ACC112 (cell line): Measurements from ENCODE around the gene PRIM2.
A peak's percentile ranks its signal among the peaks of the same experiment; 100 is the strongest.
"Not testable (repeated sequence)": the region's sequence is repeated elsewhere in the genome, so short reads cannot be mapped to it uniquely, and the experiment has no call there.

Experiments used
- H2AFZ ChIP-seq: fragments of 200-600 bp; sonication (generic); one replicate; pipeline ENCODE4 v1.6.0; 2017; ENCODE audit warnings: antibody characterized with exemption, low read length; ENCODE audit not compliant: unreplicated experiment
- H3K27ac ChIP-seq: fragments of 200-600 bp; sonication (generic); 2 replicates; pipeline ENCODE4 v1.5.1; 2014; ENCODE audit warnings: low read depth, mild to moderate bottlenecking, antibody characterized with exemption, low read length, moderate library complexity
- H3K27me3 ChIP-seq: fragments of 200-600 bp; sonication (generic); 2 replicates; pipeline ENCODE4 v1.6.1; 2014; ENCODE audit warnings: mild to moderate bottlenecking, antibody characterized with exemption, low read length, moderate library complexity, mixed read lengths; ENCODE audit not compliant: insufficient read depth
- H3K36me3 ChIP-seq: fragments of 200-600 bp; sonication (generic); 2 replicates; pipeline ENCODE4 v1.6.1; 2016; ENCODE audit warnings: mild to moderate bottlenecking, antibody characterized with exemption, low read length, moderate library complexity, mixed read lengths; ENCODE audit not compliant: insufficient read depth
- H3K4me1 ChIP-seq: fragments of 200-600 bp; sonication (generic); one replicate; pipeline ENCODE4 v1.6.1; 2016; ENCODE audit warnings: low read length, mixed read lengths; ENCODE audit not compliant: insufficient read depth, unreplicated experiment, control insufficient read depth
- H3K4me3 ChIP-seq: fragments of 200-600 bp; sonication (generic); 2 replicates; pipeline ENCODE4 v1.5.1; 2014; ENCODE audit warnings: mild to moderate bottlenecking, low read depth, low read length
- H3K79me2 ChIP-seq: fragments of 200-600 bp; sonication (generic); one replicate; pipeline ENCODE4 v1.6.0; 2016; ENCODE audit warnings: low read length; ENCODE audit not compliant: control insufficient read depth, unreplicated experiment, insufficient read depth

PRIM2 gene, protein sequence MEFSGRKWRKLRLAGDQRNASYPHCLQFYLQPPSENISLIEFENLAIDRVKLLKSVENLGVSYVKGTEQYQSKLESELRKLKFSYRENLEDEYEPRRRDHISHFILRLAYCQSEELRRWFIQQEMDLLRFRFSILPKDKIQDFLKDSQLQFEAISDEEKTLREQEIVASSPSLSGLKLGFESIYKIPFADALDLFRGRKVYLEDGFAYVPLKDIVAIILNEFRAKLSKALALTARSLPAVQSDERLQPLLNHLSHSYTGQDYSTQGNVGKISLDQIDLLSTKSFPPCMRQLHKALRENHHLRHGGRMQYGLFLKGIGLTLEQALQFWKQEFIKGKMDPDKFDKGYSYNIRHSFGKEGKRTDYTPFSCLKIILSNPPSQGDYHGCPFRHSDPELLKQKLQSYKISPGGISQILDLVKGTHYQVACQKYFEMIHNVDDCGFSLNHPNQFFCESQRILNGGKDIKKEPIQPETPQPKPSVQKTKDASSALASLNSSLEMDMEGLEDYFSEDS

DNA sequence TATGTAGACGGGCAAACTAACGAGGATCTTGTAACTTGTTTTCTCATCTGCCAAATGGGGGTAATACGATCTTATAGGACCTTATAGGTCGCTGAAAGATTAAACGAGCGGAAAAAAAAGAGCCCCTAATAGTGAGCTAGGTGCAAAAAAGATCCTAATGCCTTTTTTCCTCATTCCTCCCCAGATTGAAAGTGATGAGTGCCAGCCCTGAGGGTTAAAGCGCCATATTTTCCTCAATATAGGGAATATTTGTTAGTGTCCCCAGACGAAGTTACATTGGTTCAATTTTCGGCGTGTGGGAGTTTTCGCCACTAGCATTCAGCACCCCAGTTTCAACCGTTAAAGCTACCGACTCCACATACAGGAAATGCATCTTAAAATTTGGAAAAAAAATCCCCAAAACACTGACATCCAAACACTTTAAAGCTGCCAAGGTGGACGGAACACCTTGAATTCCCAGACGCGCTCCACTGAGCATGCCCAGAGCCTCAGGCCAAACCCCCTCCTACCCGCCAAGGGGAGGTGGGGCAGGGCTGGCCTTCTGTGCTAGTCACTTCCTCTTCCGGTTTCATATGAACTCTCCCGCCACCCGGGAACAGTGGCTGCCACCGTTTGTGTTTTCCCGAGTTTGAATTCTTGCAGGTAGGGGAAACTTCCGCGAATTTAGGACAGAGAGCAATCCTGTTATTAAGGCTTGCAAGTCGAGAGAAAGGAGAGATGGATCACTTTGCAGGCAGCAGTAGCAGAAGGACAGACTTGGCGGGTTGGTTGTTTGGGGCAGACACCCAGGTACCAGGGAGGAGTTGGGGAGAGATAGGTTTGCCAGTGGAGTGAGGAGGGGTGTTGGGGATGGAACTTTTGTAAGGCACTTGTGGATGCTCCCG lies at the start of gene PRIM2:
Gene PRIM2 (plus strand): TSS at position 571 of the 884 bp plus-strand sequence. CDS start 816 bp downstream, outside the sequence.
- peaks cover 31% of the 10 kb centered on the region for H3K36me3 ChIP-seq
- H2AFZ ChIP-seq = peak within 1 kb of the TSS; percentile 87
- H3K4me1 ChIP-seq = peaks cover 57% of the 10 kb centered on the region
- peak within 1 kb of the TSS; percentile 95 for H3K4me3 ChIP-seq
- no peaks in the 10 kb centered on the region for H3K27me3 ChIP-seq
- peak within 1 kb of the TSS; percentile 45 for H3K27ac ChIP-seq
- H3K79me2 ChIP-seq = peaks cover 40% of the 10 kb centered on the region

DNA sequence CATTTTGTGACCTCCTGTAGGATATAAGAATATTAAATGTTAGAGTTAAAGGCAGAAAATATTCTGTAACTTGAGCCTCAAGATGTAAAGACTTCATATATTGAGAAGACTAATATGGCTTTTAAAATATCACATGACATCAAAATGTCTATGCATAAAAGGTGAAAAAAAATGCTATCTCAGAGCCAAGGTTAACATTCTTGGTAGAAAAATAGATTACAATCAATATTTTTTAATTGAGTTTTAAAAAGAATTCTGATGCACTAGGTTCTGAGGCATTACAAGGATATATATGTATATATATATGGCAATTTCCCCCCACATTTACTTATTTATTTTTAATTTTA lies 49.2 kb upstream of the PRIM2 start:
- Histone ChIP-seq H2AFZ (no peak overlapping the region), H3K79me2 (no peaks in the 10 kb centered on the region), H3K36me3 (no peaks in the 10 kb centered on the region), H3K27ac (peak overlapping the region; percentile 94), H3K4me3 (no peak overlapping the region), H3K27me3 (no peaks in the 10 kb centered on the region), H3K4me1 (peaks cover 31% of the 10 kb centered on the region)

DNA sequence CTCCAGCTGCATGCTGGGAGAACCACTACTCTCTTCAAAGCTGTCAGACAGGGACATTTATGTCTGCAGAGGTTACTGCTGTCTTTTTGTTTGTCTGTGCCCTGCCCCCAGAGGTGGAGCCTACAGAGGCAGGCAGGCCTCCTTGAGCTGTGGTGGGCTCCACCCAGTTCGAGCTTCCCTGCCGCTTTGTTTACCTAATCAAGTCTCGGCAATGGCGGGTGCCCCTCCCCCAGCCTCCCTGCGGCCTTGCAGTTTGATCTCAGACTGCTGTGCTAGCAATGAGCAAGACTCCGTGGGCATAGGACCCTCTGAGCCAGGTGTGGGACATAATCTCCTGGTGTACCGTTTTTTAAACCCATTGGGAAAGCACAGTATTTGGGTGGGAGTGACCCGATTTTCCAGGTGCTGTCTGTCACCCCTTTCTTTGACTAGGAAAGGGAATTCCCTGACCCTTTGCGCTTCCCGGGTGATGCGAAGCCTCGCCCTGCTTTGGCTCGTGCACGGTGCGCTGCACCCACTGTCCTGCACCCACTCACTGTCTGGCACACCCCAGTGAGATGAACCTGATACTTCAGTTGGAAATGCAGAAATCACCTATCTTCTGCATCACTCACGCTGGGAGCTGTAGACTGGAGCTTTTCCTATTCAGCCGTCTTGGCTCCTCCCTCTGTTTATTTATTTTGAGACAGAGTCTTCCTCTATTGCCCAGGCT lies 43.2 kb upstream of the PRIM2 start:
- not testable (repeated sequence) for H3K36me3 ChIP-seq, H3K27me3 ChIP-seq, H3K4me3 ChIP-seq, H3K4me1 ChIP-seq, H2AFZ ChIP-seq, H3K79me2 ChIP-seq, H3K27ac ChIP-seq

DNA sequence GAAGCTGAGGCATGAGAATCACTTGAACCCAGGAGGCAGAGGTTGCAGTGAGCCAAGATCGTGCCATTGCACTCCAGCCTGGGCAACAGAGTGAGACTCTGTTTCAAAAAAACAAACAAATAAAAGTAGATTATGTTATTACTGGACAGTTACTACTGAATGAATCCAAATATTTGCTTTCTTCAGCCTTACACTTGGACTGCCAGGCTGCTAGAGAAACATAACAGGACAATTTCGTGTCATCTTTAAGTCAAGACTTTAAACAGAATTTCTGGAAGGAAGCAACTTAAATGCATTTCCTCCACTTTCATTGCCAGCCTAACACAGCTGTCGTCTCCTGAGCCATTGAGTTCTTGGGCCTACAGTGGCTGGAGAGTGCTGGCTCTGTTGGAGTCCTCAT lies 42.0 kb upstream of the PRIM2 start:
- H3K4me1 ChIP-seq = no peaks in the 10 kb centered on the region
- no peaks in the 10 kb centered on the region for H3K79me2 ChIP-seq
- H3K27me3 ChIP-seq = no peaks in the 10 kb centered on the region
- H3K27ac ChIP-seq = no peak overlapping the region
- H2AFZ ChIP-seq = no peak overlapping the region
- H3K36me3 ChIP-seq = no peaks in the 10 kb centered on the region
- H3K4me3 ChIP-seq = no peak overlapping the region

DNA sequence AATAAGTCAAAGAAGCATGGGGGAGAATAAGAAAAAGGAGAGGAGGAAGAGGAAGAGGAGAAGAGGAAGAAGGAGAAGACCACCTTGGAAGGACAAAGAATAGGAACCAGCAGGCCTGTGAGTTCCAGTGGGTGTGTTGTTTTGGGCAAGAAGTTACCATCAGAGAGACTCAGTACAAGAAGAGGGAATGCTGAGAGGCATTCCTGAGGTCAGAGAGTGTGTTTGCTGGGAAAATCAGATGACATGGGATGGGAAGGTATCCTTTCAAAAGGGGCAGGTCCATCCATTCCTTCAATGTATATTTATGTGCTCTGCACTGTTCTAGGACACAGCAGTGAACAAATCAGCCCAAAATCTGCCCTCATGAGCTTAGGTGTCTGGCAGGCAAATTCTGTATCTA lies 40.5 kb upstream of the PRIM2 start:
- H3K4me3 ChIP-seq = no peak overlapping the region
- no peaks in the 10 kb centered on the region for H3K36me3 ChIP-seq
- no peak overlapping the region for H2AFZ ChIP-seq
- no peaks in the 10 kb centered on the region for H3K79me2 ChIP-seq
- H3K27me3 ChIP-seq = no peaks in the 10 kb centered on the region
- no peaks in the 10 kb centered on the region for H3K4me1 ChIP-seq
- no peak overlapping the region for H3K27ac ChIP-seq

DNA sequence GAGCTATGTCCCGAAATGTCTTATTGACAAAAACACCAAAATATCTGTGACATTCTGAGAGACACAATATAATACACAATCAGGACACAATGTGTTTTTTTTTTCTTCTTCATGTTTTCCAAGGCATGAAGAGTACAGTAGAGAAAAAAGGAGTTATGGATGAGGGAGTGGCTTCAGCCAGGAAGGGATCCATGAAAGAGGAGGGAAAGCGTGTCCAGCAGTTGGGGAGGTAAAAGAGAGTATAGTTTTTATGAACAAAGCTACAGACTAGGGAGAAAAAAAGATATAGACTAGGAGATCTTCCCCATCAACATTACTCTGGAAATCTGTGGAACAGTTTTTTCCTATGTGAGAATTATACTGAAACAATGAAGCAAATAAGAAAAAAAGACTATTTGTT lies 38.9 kb upstream of the PRIM2 start:
- Histone ChIP-seq H2AFZ (no peak overlapping the region), H3K79me2 (no peaks in the 10 kb centered on the region), H3K27ac (no peak overlapping the region), H3K4me1 (no peaks in the 10 kb centered on the region), H3K4me3 (no peak overlapping the region), H3K36me3 (no peaks in the 10 kb centered on the region), H3K27me3 (no peaks in the 10 kb centered on the region)

DNA sequence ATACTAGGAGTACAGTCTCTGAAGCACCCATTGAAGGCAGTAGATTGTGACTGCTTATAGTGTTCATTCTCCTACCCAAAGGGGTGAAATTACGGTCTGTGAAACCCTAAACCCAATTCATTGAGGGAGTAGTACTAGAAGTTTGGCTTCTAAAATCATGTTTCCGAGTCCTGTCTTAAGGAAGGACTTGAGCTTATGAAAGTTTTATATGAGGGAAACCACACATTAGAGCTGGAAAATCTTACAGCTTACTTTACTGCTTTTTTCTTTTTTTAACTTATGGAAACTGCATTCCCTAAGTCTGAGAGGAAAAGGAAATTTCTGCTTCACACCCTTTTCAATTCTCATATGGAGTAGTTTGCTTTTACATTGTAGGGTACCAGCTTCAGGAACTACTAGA lies 38.4 kb upstream of the PRIM2 start:
- no peak overlapping the region for H3K4me3 ChIP-seq
- H2AFZ ChIP-seq = no peak overlapping the region
- no peaks in the 10 kb centered on the region for H3K27me3 ChIP-seq
- H3K27ac ChIP-seq = no peak overlapping the region
- no peaks in the 10 kb centered on the region for H3K79me2 ChIP-seq
- H3K4me1 ChIP-seq = no peaks in the 10 kb centered on the region
- H3K36me3 ChIP-seq = no peaks in the 10 kb centered on the region

DNA sequence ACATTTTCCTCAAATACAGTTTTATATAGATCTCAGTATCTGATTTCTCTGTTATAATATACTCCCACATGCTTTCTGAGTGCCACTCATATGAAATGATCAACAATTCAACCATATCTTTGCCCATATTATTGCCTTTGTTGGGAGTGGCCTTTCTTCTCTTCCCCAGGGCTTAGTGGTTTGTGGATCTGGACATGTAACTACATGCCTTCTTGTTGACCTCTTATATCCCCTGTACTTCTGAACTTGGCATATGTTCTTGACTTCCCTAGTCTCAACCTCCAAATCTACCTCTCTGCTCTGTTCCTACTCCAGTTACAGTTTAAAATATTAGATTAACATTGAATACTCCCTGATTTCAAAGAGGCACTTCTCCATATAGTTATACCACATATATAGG lies 34.3 kb upstream of the PRIM2 start:
- H3K4me3 ChIP-seq = no peak overlapping the region
- no peaks in the 10 kb centered on the region for H3K79me2 ChIP-seq
- no peaks in the 10 kb centered on the region for H3K4me1 ChIP-seq
- H2AFZ ChIP-seq = peak overlapping the region; percentile 55
- H3K36me3 ChIP-seq = no peaks in the 10 kb centered on the region
- H3K27ac ChIP-seq = no peak overlapping the region
- no peaks in the 10 kb centered on the region for H3K27me3 ChIP-seq

DNA sequence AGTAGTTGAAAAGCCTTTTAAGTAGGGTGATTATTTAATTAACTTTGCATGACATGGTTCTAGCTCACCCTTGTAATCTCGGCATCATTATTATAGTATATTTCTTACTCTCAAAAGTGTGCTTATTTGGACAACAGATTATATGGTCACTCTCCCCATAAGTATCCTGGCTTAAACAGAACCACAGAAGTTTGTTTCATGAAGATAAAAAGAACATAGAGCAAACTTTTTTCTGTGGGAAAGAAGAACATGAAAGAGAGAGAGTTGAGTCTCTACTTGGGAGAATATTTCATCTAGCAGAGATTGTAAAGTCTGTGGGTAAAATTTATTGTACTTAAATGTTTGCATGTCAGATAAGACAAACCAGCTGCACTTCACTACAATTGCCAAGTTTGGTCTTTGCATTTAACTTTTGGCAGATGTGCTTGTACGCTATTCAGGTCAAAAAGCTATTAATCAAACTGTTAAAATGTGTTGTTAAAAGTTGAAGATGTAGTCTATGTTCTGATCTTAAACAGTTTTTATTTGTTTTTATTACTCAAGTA lies 33.4 kb upstream of the PRIM2 start:
- Histone ChIP-seq H3K4me1 (no peaks in the 10 kb centered on the region), H2AFZ (no peak overlapping the region), H3K4me3 (no peak overlapping the region), H3K27ac (no peak overlapping the region), H3K27me3 (no peaks in the 10 kb centered on the region), H3K36me3 (no peaks in the 10 kb centered on the region), H3K79me2 (no peaks in the 10 kb centered on the region)

DNA sequence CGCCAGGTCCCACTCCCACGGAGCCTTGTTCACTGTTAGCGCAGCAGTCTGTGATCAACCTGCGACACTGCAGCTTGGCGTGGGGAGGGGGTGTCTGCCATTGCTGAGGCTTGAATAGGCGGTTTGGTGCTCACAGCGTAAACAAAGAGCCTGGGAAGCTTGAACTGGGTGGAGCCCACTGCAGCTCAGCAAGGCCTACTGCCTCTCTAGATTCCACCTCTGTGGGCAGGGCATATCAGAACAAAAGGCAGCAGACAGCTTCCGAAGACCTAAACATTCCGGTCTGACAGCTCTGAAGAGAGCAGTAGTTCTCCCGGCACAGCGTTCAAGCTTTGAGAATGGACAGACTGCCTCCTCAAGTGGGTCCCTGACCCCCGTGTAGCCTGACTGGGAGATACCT lies 29.3 kb upstream of the PRIM2 start:
- H3K4me3 ChIP-seq, H3K4me1 ChIP-seq, H3K79me2 ChIP-seq, H3K27me3 ChIP-seq, H3K36me3 ChIP-seq, H3K27ac ChIP-seq, H2AFZ ChIP-seq: not testable (repeated sequence)
